ENCODE data around the gene MEOX2.

The MEOX2 gene

GRCh38 chr7:15607529-15608210, 78.8 kb downstream of the MEOX2 start:
- FAIRE-seq: peak; percentile 25

GRCh38 chr7:15606561-15606960, 79.9 kb downstream of the MEOX2 start:
- no peak for FAIRE-seq

GRCh38 chr7:15604166-15604565, 82.3 kb downstream of the MEOX2 start:
- FAIRE-seq: peak; percentile 51

GRCh38 chr7:15603124-15603523, 83.4 kb downstream of the MEOX2 start:
- FAIRE-seq: no peak

GRCh38 chr7:15602236-15602635, 84.2 kb downstream of the MEOX2 start:
- FAIRE-seq: no peak

DNA sequence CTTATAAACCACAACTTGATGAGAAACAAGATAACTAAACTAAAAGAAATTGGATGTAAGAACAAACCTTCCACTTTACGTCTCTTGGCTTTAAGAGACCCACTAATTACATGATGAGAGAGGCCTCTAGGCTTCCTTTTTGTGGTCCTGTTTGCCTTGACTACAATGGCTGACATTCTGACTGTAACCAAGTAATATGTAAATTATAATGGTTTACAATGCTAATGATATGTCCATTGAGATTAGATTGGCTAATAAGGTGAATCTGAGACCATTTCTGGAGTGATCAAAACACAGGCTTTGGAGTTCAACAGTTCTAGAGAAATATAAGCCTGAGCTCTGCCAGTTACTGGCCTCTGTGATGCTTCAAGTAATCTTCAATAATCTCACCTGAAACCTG, 85.3 kb downstream of the MEOX2 start:
- no peak for FAIRE-seq

GRCh38 chr7:15600298-15600697, 86.2 kb downstream of the MEOX2 start:
- no peak for FAIRE-seq

- FAIRE-seq: no peak
These were observed 92.0 kb downstream of the MEOX2 start for GRCh38 chr7:15594461-15594860.

DNA sequence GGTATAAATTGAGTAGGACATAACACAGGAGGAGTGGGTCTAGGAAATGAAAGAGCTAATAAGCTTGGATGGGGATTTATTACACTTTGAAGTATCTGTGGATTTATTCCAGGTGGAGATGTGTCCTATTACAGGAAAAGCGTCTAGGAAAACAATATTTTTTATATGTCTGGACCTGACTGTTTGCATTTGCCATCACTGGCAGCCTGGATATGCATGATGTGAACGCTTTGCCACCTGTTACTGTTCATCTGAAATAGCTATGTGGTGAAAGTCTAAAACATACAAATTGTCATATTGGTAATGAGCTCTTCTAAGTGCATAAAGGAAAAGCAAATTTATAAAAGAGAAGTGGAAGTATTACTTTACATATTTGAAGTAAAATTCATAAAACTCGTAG, 93.1 kb downstream of the MEOX2 start:
- no peak for FAIRE-seq

GRCh38 chr7:15586266-15586665, 100.2 kb downstream of the MEOX2 start:
- no peak for FAIRE-seq

- FAIRE-seq: no peak
These were observed 101.9 kb downstream of the MEOX2 start for GRCh38 chr7:15584575-15584974.

DNA sequence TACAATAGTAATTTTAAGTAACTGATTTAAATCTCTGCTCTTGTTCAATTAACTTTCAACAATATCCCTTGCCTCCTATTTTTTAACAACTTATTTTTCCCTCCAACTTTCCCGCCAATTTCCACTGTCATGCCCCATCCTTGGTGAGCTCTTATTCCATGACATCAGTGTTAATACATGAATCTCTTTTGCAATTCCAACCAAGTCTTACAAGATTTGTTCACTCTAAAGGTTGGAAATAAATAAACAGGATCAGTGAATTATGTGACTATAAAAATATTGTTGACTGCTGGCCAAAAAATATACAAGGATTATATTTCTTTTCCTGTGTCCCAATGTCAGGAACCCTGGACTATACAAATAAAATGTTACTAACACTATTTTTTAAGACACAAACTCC, 103.7 kb downstream of the MEOX2 start:
- FAIRE-seq: no peak

- no peak for FAIRE-seq
These were observed 105.0 kb downstream of the MEOX2 start for GRCh38 chr7:15581352-15581951.

- FAIRE-seq: no peak
These were observed 105.7 kb downstream of the MEOX2 start for GRCh38 chr7:15580604-15581351.

DNA sequence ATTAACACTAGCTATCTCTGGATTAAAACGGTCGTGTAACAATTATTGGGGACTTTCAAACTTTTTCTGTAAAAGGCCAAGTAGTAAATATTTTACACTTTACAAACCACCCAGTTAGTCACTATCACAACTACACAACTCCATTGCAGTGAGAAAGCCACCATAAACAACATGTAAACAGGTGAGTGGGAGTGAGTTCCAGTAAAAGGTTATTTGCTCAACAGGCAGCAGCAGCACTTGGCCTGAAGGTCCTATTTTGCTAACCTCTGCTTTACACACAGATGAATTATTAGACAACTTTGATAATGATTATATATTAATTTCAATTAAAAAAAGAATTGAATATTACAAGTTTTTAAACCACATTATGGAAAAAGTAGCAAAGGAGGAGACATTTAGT, 108.9 kb downstream of the MEOX2 start:
- no peak for FAIRE-seq

DNA sequence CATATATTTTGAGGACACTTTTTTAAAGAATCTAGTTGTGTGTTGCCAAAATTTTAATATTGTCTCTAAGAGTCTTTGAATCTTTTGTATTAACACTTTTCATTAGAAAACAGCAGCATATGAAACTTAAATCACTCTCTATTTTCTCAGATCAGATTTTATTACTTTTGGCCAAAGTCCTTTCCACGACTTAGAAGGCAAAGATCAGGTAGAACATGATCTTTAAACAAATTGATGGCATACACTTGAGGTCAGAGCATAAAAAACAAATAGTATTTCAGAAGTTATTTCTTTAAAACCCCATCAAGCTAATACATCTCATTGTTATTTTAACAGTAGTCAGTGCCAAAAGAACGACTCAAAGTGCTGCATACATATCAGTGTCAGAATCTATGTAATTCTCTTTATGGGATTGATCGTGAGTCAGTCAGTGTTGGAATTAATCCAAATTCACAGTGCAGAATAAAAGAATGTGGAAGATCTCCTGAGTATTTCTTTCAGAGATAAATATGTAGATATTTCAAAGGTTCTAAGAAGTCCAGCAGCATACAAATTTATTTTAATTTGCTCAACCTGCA, 115.1 kb downstream of the MEOX2 start:
- FAIRE-seq: no peak

DNA sequence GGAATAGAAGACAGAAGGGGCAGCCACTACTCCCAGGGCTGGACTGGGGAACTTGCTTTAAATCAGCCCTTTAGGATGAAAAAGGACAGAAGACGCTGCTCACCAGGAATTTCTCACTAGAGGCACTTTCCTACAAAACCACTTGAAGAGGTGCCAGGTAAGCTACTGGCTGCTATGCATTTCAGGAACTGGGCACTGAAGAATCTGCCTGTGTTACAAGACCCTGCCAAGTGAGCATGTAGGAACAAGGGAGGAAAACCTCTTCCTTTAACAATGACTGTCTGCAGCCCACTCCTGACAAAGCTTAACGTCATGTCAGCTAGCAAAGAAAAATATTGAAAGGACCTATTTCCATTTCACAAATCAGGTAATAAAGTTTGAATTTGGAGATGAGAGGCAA, 118.8 kb downstream of the MEOX2 start:
- no peak for FAIRE-seq

DNA sequence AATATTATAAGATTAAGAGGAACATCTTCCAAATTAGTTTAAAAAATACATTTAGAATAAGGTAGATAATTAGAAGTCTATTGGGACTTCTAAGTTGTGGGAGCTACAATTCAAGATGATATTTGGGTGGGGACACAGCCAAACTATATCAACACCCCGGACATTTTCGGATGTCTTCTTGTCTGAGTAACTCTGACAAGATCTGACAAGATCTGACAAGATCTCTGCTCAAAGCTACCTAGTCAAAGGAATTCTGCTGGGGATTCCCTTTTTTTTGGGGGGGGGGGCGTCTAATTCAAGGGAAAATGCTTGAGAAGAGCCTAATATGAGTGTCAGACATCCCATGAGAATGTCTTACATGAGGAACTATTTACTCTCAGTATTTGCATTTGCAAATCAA, 119.4 kb downstream of the MEOX2 start:
- no peak for FAIRE-seq

GRCh38 chr7:15566476-15566875, 120.0 kb downstream of the MEOX2 start:
- no peak for FAIRE-seq

- FAIRE-seq: no peak
These were observed 124.6 kb downstream of the MEOX2 start, which contains the start of gene AGMO for GRCh38 chr7:15561835-15562234. Gene AGMO, minus strand, starts transcription at chr7:15562015.
